Sigmoid colon (tissue), 7 donors: Measurements from ENCODE around the gene DCAF15. TPM values are rescaled to one million over a fixed set of nuclear protein-coding genes. Genes with fewer than 3 reads are reported as not detected.
A peak's percentile ranks its signal among the peaks of the same experiment; 100 is the strongest.

Source experiments
- DNase-seq: peaks from one replicate; pipeline ENCODE4 v3.0.0-alpha.2; 2019
- H3K27ac ChIP-seq, 4 donors: fragments of 200-600 bp; sonication (generic); one replicate each; pipeline ENCODE4 v1.5.1; 2016 to 2019; ENCODE audit warnings: mild to moderate bottlenecking in 1 of 4
- H3K27me3 ChIP-seq, 3 donors: fragments of 200-600 bp; sonication (generic); one replicate each; pipeline ENCODE4 v1.5.1; 2019; ENCODE audit warnings: mild to moderate bottlenecking in 1 of 3
- H3K36me3 ChIP-seq, 4 donors: fragments of 200-600 bp; sonication (generic); one replicate each; pipeline ENCODE4 v1.5.1; 2016 to 2019
- H3K4me1 ChIP-seq, 4 donors: fragments of 200-600 bp; sonication (generic); one replicate each; pipeline ENCODE4 v1.5.1; 2017 to 2019
- H3K4me3 ChIP-seq, 4 donors: fragments of 200-600 bp; sonication (generic); one replicate each; pipeline ENCODE4 v1.5.1; 2017 to 2019; ENCODE audit warnings: mild to moderate bottlenecking in 2 of 4, moderate library complexity in 1 of 4
- H3K9me3 ChIP-seq, 4 donors: fragments of 200-600 bp in 3 of 4; sonication (generic) in 3 of 4; one replicate each; pipeline versions ENCODE4 v1.5.1 to v1.6.1; 2013 to 2019
- EP300 ChIP-seq, 4 donors: sonication (generic); formaldehyde crosslinking; IDR thresholded peaks; one replicate each; pipeline ENCODE4 v1.6.1; 2017; ENCODE audit warnings: antibody characterized with exemption in 4 of 4
- POLR2A ChIP-seq, 2 donors: fragments of 450-650 bp; IDR thresholded peaks; one replicate each; pipeline ENCODE4 v1.6.1; 2016; ENCODE audit warnings: antibody characterized with exemption in 2 of 2, mild to moderate bottlenecking in 2 of 2, moderate library complexity in 2 of 2
- POLR2AphosphoS5 ChIP-seq, 4 donors: sonication (generic); formaldehyde crosslinking; IDR thresholded peaks; one replicate each; pipeline ENCODE4 v1.6.1; 2017; ENCODE audit warnings: antibody characterized with exemption in 4 of 4
- WGBS, 2 donors: extraction: QIAGEN DNeasy Blood & Tissue Kit; methylation state at CpG; one replicate each; pipeline ENCODE4 v1.1.7; 2013; 5-methylcytosine and 5-hydroxymethylcytosine counted together
- intact Hi-C: fragments of 100-400 bp; cut with DNase I; formaldehyde crosslinking; loops from one replicate; pipeline ENCODE4 v1.15.1; 2023
- polyA plus RNA-seq, 3 donors: library from polyadenylated mRNA; stranded (reverse); fragments of 200-250 nt; gene quantifications; one replicate each; pipeline ENCODE4 v1.2.3, GENCODE V29; 2013
- total RNA-seq, 4 donors: library from RNA; depleted of rRNA; stranded (reverse); fragments of >200 nt; gene quantifications; one replicate each; pipeline ENCODE4 v1.1.0, GENCODE V29; 2016
- TF ChIP-seq, protein P1 (sequence below), 4 experiments: fragments of 450-650 bp in 3 of 4; fragments of 200-600 bp in 1 of 4; IDR thresholded peaks; one replicate each; pipeline ENCODE4 v1.5.1; 2016 to 2019; ENCODE audit warnings: antibody characterized with exemption in 4 of 4, mild to moderate bottlenecking in 3 of 4, moderate library complexity in 2 of 4
- donor health status: healthy with polysubstance abuse.
- donor health status: Bipolar disorder and iron deficiency.
- donor health status: healthy.

Gene DCAF15
- total and polyA plus RNA-seq, 7 donors = 7.9 to 46.2 (median 11.3) TPM

DNA sequence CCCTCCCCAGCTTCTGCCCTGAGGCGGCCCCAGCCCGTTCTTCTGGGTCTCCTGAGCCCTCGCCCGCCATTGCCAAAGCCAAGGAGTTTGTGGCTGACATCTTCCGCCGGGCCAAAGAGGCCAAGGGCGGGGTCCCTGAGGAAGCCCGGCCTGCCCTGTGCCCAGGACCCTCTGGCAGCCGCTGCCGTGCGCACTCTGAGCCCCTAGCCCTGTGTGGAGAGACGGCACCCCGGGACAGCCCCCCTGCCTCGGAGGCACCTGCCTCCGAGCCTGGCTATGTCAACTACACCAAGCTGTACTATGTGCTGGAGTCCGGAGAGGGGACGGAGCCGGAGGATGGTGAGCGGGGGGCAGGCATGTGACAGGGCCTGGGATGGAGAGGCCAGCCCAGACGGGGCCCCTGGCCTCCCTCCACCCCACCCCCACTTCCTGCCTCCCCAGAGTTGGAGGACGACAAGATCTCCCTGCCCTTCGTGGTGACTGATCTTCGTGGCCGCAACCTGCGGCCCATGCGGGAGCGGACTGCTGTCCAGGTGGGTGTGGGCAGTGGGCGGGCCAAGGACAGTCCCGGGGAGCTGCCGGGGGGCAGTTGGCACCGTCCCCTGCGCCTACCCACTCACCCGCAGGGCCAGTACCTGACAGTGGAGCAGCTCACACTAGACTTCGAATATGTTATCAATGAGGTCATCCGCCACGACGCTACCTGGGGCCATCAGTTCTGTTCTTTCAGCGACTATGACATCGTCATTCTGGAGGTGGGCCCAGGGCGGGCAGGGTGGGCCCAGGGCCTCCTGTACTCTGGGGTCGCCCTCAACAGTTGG lies 7.0 kb downstream of the DCAF15 start:
- no peak overlapping the region for H3K27ac ChIP-seq
- H3K36me3 ChIP-seq = peaks cover 35 to 77% (median 44%) of the 10 kb centered on the region in 4 donors
- TF ChIP-seq, protein P1, sequence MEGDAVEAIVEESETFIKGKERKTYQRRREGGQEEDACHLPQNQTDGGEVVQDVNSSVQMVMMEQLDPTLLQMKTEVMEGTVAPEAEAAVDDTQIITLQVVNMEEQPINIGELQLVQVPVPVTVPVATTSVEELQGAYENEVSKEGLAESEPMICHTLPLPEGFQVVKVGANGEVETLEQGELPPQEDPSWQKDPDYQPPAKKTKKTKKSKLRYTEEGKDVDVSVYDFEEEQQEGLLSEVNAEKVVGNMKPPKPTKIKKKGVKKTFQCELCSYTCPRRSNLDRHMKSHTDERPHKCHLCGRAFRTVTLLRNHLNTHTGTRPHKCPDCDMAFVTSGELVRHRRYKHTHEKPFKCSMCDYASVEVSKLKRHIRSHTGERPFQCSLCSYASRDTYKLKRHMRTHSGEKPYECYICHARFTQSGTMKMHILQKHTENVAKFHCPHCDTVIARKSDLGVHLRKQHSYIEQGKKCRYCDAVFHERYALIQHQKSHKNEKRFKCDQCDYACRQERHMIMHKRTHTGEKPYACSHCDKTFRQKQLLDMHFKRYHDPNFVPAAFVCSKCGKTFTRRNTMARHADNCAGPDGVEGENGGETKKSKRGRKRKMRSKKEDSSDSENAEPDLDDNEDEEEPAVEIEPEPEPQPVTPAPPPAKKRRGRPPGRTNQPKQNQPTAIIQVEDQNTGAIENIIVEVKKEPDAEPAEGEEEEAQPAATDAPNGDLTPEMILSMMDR (IDR thresholded peaks at IDR 0.05) = no peak
- no peak for DNase-seq
- WGBS, 2 donors = 89 to 90% methylated on average over 41 of the region's 41 CpGs
- H3K4me1 ChIP-seq = peaks cover 0 to 18% (median 17%) of the 10 kb centered on the region in 4 donors
- H3K4me3 ChIP-seq = no peak overlapping the region
- no peaks in the 10 kb centered on the region for H3K27me3 ChIP-seq
- H3K9me3 ChIP-seq = no peaks in the 10 kb centered on the region
- intact Hi-C loops = no loop called here

DNA sequence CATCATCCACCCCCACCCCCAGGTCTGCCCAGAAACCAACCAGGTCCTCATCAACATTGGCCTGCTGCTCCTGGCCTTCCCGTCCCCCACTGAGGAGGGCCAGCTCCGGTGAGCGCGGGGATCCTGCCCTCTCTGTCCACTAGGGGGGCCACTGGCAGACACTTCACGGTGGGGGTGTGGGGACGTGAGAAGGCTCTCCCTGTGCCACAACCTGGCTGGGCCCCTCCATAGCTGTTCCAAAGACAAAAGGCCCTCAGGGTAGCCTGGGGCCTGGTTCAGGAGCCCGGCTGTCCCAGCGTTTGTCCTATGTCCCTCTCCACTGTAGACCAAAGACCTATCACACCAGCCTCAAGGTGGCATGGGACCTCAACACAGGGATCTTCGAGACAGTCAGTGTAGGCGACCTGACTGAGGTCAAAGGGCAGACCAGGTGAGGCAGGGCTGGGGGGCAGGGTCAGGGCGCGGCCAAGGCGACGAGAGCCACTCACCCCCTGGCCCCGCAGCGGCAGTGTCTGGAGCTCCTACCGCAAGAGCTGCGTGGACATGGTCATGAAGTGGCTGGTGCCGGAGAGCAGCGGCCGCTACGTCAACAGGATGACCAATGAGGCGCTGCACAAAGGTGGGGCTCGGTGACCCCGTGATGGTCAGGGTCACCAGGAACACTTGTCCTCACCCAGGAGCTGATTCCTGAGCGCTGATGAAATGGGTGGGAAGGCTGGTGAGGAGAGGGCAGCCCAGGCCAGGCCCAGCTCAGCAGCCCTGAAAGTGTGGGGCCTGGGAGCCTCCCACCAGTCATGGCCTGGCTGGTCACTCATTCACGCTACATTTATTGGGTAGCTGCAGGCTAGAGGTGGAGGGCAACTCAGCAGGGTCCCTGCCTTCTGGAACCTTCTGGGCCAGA lies 7.9 kb downstream of the DCAF15 start:
- Histone ChIP-seq H3K27ac (no peak overlapping the region), H3K9me3 (no peaks in the 10 kb centered on the region), H3K4me3 (no peak overlapping the region), H3K4me1 (peaks cover 0 to 18% (median 17%) of the 10 kb centered on the region in 4 donors), H3K27me3 (no peaks in the 10 kb centered on the region), H3K36me3 (peaks cover 35 to 75% (median 39%) of the 10 kb centered on the region in 4 donors)
- TF ChIP-seq, protein P1 (IDR thresholded peaks at IDR 0.05) = no peak
- no peak for TF ChIP-seq POLR2A (IDR thresholded peaks at IDR 0.05)
- DNase-seq = no peak
- 81 to 91% methylated on average over 27 of the region's 27 CpGs for WGBS, 2 donors
- intact Hi-C loops = no loop called here

DNA sequence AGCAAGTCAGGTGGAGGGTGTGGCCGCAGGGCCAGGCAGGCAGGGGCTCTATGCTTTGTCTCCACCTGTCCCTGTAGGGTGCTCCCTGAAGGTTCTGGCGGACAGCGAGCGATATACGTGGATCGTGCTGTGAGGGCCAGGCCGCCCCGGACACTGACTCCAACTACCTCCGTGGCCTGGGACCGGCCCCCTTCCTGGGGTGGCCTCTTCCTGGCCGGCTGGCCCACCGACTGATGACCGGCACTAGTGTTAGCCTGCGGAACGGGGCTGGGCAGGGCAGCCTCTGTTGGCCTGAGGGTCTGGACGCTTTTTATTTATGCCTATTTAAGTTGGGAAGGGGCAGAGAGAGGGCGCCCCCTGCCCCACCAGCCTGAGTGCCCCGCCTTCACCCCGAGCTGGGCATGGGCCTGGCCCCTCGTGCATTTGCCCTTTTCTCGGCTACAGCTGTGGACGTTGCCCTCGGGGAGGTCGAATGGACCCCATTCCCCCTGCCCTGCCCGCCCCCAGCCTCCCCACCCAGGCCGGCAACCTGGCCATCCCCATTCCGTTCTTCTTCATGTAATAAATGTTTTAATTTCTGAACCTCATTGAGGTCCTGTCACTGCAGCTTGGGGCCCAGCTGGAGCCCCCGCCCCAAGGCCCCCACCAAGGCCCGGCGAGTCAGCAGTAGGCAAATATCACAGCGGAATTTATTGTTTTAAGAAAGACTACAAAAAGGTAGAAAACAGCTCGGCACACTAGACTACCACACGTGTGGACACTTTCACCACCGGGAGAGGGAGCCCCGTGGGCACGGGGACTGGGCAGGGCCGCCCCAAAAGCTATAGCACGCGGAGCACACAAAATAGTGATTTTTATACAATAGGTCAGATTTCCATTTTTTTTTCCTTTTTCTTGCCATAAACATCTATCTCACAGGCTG lies 8.8 kb downstream of the DCAF15 start:
- Histone ChIP-seq H3K36me3 (peaks cover 26 to 75% (median 31%) of the 10 kb centered on the region in 4 donors), H3K27me3 (no peaks in the 10 kb centered on the region), H3K27ac (no peak overlapping the region), H3K4me1 (peaks cover 0 to 18% (median 17%) of the 10 kb centered on the region in 4 donors), H3K4me3 (no peak overlapping the region), H3K9me3 (no peaks in the 10 kb centered on the region)
- DNase-seq = no peak
- TF ChIP-seq, protein P1 (IDR thresholded peaks at IDR 0.05) = no peak
- TF ChIP-seq EP300 (IDR thresholded peaks at IDR 0.05) (no peak), POLR2A (IDR thresholded peaks at IDR 0.05) (no peak), POLR2AphosphoS5 (IDR thresholded peaks at IDR 0.05) (no peak)
- intact Hi-C loops = no loop called here
- WGBS, 2 donors = 87 to 93% methylated on average over 39 of the region's 39 CpGs

DNA sequence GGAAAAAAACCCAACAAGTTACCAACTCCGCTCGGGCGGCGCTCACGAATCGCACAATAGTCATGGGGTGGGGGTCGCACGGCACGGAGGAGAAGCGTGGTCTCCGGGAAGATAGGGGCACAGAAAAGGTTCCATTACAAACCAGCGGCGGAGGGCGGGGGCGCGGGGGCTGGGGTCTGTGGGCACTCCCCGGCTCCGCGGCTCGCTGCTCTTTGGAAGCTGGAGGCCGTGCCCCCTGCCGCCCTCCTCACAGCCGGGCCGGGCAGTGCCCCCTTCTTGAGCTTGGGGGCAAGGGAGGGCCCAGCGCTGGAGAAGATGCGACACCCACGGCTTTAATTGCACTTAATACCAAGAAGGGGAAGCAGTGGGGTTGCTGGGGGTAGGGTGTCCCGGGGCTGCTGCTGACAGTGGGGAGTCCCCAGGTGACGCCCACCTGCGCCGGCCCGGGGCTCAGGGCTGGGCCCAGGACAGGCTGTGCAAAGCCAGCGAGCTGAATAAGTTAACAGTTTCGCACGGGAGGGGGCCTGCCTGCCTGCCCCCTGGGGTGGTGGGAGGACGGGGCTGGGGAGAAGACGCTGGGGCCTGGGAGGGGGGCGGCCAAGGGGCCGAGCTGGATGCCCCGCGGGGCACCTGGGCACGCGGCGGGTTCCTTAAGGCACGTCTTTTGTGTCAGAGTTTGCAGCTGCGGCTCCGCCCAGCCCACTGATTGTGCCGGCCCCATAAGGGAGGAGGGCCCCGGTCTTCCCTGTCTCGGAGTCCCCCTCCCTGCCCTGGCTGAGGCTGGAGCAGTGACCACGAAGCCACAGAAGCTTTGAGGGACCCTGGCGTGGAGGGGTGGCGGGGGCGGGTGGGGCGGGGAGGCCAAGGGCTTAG lies 9.8 kb downstream of the DCAF15 start:
- WGBS, 2 donors = 81 to 82% methylated on average over 55 of the region's 55 CpGs
- Histone ChIP-seq H3K36me3 (peaks cover 16 to 75% (median 23%) of the 10 kb centered on the region in 4 donors), H3K9me3 (no peaks in the 10 kb centered on the region), H3K27me3 (no peaks in the 10 kb centered on the region), H3K4me3 (peak overlapping the region in 3 of 4 donors; percentile 25 to 42 (median 42)), H3K4me1 (peaks cover 0 to 18% (median 17%) of the 10 kb centered on the region in 4 donors), H3K27ac (peak overlapping the region in 2 of 4 donors; percentile 17 to 29)
- intact Hi-C loops = no loop called here
- no peak for DNase-seq
- TF ChIP-seq POLR2AphosphoS5 (IDR thresholded peaks at IDR 0.05) (no peak), POLR2A (IDR thresholded peaks at IDR 0.05) (no peak), EP300 (IDR thresholded peaks at IDR 0.05) (no peak)
- TF ChIP-seq, protein P1 (IDR thresholded peaks at IDR 0.05) = no peak
